ENCODE data around the gene C2orf74.

DNA sequence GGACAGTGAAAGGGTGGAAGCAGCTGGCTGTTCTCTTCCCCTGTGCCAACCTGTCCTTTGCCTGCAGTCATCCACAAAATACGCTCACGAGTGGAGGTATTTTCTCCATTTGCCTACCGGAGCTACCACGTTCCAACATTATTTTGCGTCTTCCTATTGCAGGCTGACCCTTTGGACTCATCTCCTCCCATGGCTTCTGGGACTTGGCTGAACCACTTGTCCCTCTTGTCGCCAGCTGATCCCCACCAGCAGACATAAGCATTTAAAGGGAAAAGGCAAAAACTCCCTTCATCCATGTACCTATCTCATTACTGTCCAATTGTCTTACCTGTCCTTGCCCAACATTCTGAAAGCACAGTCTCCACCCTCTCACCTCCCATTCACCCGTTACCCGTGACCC, 13.0 kb downstream of the C2orf74 start:
- TF ChIP-seq, protein P1, sequence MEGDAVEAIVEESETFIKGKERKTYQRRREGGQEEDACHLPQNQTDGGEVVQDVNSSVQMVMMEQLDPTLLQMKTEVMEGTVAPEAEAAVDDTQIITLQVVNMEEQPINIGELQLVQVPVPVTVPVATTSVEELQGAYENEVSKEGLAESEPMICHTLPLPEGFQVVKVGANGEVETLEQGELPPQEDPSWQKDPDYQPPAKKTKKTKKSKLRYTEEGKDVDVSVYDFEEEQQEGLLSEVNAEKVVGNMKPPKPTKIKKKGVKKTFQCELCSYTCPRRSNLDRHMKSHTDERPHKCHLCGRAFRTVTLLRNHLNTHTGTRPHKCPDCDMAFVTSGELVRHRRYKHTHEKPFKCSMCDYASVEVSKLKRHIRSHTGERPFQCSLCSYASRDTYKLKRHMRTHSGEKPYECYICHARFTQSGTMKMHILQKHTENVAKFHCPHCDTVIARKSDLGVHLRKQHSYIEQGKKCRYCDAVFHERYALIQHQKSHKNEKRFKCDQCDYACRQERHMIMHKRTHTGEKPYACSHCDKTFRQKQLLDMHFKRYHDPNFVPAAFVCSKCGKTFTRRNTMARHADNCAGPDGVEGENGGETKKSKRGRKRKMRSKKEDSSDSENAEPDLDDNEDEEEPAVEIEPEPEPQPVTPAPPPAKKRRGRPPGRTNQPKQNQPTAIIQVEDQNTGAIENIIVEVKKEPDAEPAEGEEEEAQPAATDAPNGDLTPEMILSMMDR (IDR thresholded peaks at IDR 0.05): no peak
- no peak for TF ChIP-seq POLR2A (IDR thresholded peaks at IDR 0.05)
